Activated CD4-positive, alpha-beta T cell treated with anti-CD3 and anti-CD28 coated beads, Interleukin-2, amount 10 ng/mL, durations not matched to agents 7 days and 5 days (primary cell): ENCODE data around the gene NPB. TPM values are rescaled to one million over a fixed set of nuclear protein-coding genes. Genes with fewer than 3 reads are reported as not detected.

Experiments
- CTCF ChIA-PET: fragments of 350-600 bp; sonication (Branson Sonifier 250); formaldehyde crosslinking; loops from one replicate; lab custom pipeline; 2021; ENCODE audit warnings: antibody characterized with exemption; lab: Charles Lee
- POLR2A ChIA-PET: fragments of 350-600 bp; sonication (Branson Sonifier 250); formaldehyde crosslinking; loops from one replicate; lab custom pipeline; 2021; ENCODE audit warnings: antibody characterized with exemption; lab: Charles Lee
- DNase-seq: peaks from one replicate; pipeline ENCODE4 v3.0.0-alpha.2; 2020
- H3K27ac Mint-ChIP-seq: one replicate; pipeline ENCODE4 v1.8.0; 2021; ENCODE audit warnings: mild to moderate bottlenecking, moderate library complexity, mixed read lengths
- H3K27me3 Mint-ChIP-seq: one replicate; pipeline ENCODE4 v1.8.0; 2021; ENCODE audit warnings: mixed read lengths
- H3K36me3 Mint-ChIP-seq: one replicate; pipeline ENCODE4 v1.8.0; 2021; ENCODE audit warnings: low read depth, mixed read lengths
- H3K4me1 Mint-ChIP-seq: one replicate; pipeline ENCODE4 v1.8.0; 2021; ENCODE audit warnings: mixed read lengths
- H3K4me3 Mint-ChIP-seq: one replicate; pipeline ENCODE4 v1.8.0; 2021; ENCODE audit warnings: mild to moderate bottlenecking, moderate library complexity, mixed read lengths
- H3K9me3 Mint-ChIP-seq: one replicate; pipeline ENCODE4 v1.8.0; 2021; ENCODE audit warnings: mixed read lengths
- total RNA-seq, 2 experiments: library from RNA; stranded (reverse); gene quantifications; one replicate each; pipeline ENCODE4 v1.2.3, GENCODE V29; 2021

The NPB gene
- under 1 TPM; 0.48 to 0.69 TPM for total RNA-seq

DNA sequence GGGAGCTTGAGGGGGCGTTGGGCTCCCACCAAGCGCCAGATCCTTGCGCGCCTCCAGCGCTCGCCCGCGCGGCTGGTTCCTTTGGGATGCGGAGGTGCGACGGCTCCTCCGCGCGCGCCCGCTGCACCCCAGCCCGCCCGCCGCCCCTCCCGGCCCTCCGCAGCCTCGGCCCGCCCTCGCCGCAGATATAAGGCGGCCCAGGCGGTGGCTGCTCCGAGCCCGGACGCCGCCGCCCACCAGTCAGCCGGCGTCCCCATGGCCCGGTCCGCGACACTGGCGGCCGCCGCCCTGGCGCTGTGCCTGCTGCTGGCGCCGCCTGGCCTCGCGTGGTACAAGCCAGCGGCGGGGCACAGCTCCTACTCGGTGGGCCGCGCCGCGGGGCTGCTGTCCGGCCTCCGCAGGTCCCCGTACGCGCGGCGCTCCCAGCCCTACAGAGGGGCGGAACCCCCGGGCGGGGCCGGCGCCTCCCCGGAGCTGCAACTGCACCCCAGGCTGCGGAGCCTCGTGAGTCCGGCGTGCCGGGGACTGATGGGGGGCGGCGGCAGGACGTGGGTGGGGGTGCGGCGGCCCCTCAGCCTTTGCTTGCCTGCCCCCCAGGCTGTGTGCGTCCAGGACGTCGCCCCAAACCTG lies at the start of gene NPB:
NPB (plus strand) TSS at position 216 of the 630 bp plus-strand sequence; CDS start at position 256, 40 bp downstream.
- Mint-ChIP-seq H3K27me3 (peaks cover 9% of the 10 kb centered on the region), H3K4me3 (no peak within 1 kb of the TSS), H3K4me1 (peaks cover 6% of the 10 kb centered on the region), H3K36me3 (peaks cover 12% of the 10 kb centered on the region), H3K9me3 (no peaks in the 10 kb centered on the region), H3K27ac (no peak within 1 kb of the TSS)
- POLR2A ChIA-PET, result no interaction called here
- no peak for DNase-seq
- CTCF ChIA-PET, result interaction anchor here (1.9 kb wide), 1 partner anchor 9 kb away, joined by 5 read pairs; no protein-coding TSS in a partner anchor

DNA sequence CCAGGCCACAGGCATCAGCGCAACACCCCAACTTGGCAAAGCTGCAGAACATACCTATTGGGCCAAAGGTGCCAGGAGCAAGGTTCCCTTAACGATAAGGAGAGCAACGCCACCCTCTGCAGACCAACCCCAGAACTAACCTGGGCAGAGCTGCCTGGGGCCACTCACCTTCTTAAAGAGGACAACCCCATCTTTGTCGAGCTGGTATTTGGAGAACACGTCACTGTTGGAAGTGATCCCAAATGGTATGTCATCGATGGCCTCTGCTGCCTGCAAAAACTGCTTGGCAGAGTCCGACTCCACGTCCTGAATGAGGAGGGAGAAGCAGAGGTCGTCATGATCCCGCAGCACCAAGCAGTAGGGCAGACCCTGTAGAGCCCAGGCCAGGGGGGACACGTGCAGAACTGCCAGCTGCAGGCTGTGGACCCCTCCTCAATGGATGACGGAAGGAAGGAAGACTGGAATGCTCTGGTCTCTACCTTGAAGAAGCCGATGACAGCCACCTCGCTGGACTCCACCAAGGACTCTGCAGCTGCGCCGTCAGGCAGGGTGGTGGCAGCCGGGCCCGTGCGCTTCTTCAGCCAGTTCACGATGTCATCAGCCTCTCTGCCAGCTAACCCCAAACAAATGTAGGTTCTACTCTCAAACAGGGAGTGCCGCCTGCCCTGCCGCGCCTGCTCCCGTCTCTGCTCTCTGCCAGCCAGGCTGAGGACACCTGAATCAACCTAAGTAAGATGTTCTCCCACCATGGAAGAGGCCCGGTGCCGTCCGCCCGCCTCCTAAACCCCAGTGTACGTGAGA lies 46.9 kb upstream of the NPB start:
- POLR2A ChIA-PET, result no interaction called here
- H3K4me1 Mint-ChIP-seq, result peaks cover 25% of the 10 kb centered on the region
- H3K36me3 Mint-ChIP-seq, result peaks cover 61% of the 10 kb centered on the region
- H3K27ac Mint-ChIP-seq, result no peak overlapping the region
- no peak overlapping the region for H3K4me3 Mint-ChIP-seq
- CTCF ChIA-PET, result interaction anchor here (0.6 to 1.2 kb wide), 6 partner anchors 12 to 941 kb away, joined by 3 to 6 read pairs (median 3); partner anchors contain the start of gene ARL16
- H3K27me3 Mint-ChIP-seq, result no peaks in the 10 kb centered on the region
- DNase-seq, result no peak
- H3K9me3 Mint-ChIP-seq, result no peaks in the 10 kb centered on the region

DNA sequence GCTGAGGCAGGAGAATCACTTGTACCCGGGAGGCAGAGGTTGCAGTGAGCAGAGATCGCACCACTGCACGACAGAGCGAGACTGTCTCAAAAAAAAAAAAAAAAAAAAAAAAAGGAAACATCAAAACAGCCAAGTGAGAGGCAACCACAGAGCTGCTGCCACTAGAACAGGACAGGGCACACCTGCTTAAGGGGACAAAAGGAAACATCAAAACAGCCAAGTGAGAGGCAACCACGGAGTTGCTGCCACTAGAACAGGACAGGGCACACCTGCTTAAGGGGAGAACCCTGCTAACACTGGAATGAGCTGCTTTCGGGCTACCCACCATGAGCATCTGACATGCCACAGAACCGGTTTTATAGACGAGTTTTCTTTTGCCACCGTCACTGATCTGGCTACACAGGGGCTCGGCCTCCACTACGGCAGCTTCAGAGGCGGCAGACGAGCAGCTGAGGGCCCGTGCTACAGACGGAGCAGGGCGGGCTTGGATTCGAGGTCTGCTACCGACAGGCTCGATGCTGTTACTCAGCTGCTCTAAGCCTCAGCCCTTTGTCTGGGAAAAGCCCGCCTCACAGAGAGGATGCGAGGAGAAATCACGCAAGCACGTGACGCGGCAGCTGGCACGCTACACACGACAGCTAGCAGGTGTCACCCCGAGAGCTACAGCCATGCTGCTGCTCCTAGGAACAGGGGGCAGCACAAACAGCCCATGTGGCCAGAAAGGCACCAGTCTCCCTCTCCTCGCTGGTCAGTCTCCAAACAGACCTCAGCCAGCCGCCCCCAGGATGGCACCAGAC lies 43.7 kb upstream of the NPB start:
- Mint-ChIP-seq H3K4me3 (peak overlapping the region; percentile 91), H3K36me3 (peaks cover 51% of the 10 kb centered on the region), H3K9me3 (no peaks in the 10 kb centered on the region), H3K27me3 (no peaks in the 10 kb centered on the region), H3K4me1 (peaks cover 35% of the 10 kb centered on the region), H3K27ac (peak overlapping the region; percentile 62)
- ChIA-PET POLR2A (no interaction called here), CTCF (interaction anchor here (0.6 to 1.1 kb wide), 2 partner anchors 16 to 21 kb away, joined by 3 to 5 read pairs; no protein-coding TSS in a partner anchor)
- DNase-seq, result no peak

DNA sequence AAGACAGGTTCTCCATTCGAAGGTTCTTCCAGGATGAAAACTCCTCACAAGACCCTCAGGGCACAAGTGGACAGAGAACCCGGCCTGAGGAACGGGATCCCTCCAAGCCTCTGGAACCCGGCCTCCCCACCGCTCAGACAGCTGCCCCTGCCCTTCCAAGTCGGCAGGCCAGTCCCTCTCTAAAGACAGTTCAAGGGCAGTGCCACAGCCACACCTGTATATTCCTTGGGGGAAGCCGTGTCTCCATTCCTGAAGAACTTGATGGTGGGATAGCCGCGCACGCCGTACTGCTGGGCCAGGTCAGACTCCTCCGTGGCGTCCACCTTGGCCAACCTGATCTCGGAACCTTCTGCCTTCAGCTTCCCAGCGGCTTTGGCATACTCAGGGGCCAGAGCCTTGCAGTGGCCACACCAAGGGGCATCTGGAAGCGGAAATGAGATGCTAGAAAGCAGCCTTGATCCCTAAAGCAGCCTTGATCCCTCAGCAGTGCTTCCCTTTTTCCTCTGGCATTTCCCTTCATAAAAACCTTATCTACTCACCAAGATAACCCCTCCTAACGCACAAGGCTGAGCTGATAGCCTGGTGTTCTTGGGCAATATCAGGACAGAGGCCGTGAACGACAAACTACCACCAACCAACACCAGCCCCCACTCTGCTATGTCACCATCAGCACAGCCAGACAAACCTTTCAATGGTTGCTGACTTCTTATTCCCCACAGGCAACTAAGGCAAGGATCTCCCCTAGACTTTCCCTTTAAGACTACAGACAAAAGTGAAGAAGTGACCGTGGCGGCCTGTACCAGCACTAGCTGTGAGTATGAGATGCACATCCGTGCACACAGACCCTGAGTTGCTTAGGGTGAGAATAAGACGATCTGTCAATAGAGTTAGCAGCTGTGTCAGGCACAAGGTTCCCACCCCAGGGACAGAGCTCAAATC lies 42.8 kb upstream of the NPB start:
- H3K4me3 Mint-ChIP-seq, result peak overlapping the region; percentile 91
- ChIA-PET CTCF (interaction anchor here (0.6 to 1.1 kb wide), 3 partner anchors 15 to 136 kb away, joined by 3 read pairs; no protein-coding TSS in a partner anchor), POLR2A (no interaction called here)
- no peak for DNase-seq
- peaks cover 44% of the 10 kb centered on the region for H3K4me1 Mint-ChIP-seq
- peak overlapping the region; percentile 85 for H3K27ac Mint-ChIP-seq
- H3K27me3 Mint-ChIP-seq, result no peaks in the 10 kb centered on the region
- H3K9me3 Mint-ChIP-seq, result no peaks in the 10 kb centered on the region
- H3K36me3 Mint-ChIP-seq, result peaks cover 51% of the 10 kb centered on the region

DNA sequence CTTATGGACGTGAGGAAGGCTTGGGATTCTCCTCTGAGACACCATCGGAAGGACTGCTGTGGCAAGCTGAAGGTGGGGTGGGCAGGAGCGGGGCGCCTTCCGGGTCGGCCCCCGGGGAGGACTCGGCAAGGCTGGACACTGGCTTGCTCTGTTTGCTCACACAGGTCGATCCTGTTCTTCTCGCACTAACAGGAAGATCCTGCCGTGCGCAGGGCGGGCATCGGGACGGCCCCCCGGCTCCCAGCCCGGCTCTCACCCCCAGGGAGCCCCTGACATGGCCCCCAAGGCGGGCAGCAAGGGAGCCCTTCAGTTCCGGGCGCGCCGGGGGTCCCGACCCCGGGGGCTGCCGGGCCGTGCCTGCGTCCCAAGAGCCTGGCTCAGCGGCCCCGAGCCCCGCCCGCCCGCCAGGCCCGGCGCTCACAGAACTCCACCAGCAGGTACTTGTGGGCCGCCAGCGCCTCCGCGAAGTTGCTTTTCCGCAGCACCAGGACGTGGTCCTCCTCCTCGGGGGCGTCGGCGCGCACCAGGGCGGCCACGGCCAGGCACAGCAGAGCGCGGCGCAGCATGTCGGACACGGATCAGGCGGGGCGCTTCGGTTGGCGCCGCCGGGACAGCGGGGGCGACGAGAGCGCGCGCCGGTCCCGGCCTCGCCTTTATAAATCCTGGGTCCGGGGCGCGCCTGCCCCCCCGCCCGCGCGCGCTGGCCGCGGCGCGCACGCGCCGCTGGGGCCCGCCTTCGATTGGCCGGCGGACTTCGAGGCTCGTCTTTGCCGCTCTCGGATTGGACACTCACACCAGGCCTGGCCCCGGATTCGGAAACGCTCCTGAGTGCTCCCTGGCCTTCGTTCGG lies 41.9 kb upstream of the NPB start, which contains the start of gene P4HB:
P4HB (minus strand) TSS at position 630 of the 850 bp plus-strand sequence; CDS start at position 566, 64 bp downstream.
- CTCF ChIA-PET, result interaction anchor here (0.9 to 1.6 kb wide), 3 partner anchors 10 to 137 kb away, joined by 3 to 11 read pairs (median 3); partner anchors contain the start of gene ARHGDIA

DNA sequence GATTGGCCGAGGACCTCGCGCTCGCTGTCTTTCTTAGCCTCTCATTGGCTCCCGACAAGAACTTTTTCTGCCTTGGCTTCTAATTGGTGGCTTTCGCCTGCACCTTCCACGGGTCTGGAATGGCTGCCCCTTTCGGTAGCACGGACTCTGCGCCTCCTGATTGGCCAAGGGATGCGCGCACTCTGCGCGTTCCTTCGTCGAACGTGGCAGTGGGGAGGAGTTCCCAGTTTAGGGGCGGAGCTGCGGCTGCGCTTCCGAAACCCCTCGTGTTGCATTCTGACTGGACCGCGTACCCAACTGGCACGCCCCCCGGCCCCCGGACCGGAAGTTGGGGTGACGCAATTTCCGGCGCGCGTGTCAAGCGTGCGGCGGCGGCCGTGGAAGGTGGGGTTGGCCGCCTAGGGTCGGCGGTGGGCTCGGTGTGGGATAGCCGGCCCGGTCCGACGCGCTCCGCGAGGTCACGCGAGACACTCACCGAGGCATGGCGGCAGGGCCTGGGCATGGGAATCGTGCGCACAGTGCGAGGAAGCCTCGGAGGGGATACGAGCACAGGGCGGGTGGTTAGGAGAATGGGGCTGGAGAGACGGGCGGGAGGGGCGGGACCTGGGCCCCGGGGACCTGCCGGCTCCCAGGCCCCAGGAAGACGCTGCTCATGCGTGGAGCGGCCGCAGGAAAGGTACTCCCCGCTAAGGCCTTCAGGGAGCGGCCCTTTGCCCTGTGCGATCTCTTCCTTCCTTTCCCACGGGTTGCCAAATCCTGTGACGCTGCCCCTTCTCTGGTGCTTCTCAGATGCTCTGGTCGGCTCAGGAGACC lies 41.1 kb upstream of the NPB start:
- peak; percentile 99 for DNase-seq
- H3K36me3 Mint-ChIP-seq, result peaks cover 38% of the 10 kb centered on the region
- no peaks in the 10 kb centered on the region for H3K27me3 Mint-ChIP-seq
- POLR2A ChIA-PET, result interaction anchor here (0.6 kb wide), 1 partner anchor 269 kb away, joined by 3 read pairs; no protein-coding TSS in a partner anchor
- H3K27ac Mint-ChIP-seq, result peak overlapping the region; percentile 97
- H3K4me3 Mint-ChIP-seq, result peak overlapping the region; percentile 93
- H3K4me1 Mint-ChIP-seq, result peaks cover 44% of the 10 kb centered on the region
- no peaks in the 10 kb centered on the region for H3K9me3 Mint-ChIP-seq
- CTCF ChIA-PET, result interaction anchor here (0.5 to 1.6 kb wide), 3 partner anchors 9 to 23 kb away, joined by 3 to 11 read pairs (median 3); partner anchors contain the start of gene ARHGDIA

More for the DNA sequence above, 41.9 kb upstream of the NPB start, which contains the start of gene P4HB:
- peaks cover 45% of the 10 kb centered on the region for H3K36me3 Mint-ChIP-seq
- no peaks in the 10 kb centered on the region for H3K9me3 Mint-ChIP-seq
- no peaks in the 10 kb centered on the region for H3K27me3 Mint-ChIP-seq
- DNase-seq, result no peak
- POLR2A ChIA-PET, result no interaction called here
- H3K27ac Mint-ChIP-seq, result peak within 1 kb of the TSS; percentile 97
- peaks cover 41% of the 10 kb centered on the region for H3K4me1 Mint-ChIP-seq
- peak within 1 kb of the TSS; percentile 93 for H3K4me3 Mint-ChIP-seq

DNA sequence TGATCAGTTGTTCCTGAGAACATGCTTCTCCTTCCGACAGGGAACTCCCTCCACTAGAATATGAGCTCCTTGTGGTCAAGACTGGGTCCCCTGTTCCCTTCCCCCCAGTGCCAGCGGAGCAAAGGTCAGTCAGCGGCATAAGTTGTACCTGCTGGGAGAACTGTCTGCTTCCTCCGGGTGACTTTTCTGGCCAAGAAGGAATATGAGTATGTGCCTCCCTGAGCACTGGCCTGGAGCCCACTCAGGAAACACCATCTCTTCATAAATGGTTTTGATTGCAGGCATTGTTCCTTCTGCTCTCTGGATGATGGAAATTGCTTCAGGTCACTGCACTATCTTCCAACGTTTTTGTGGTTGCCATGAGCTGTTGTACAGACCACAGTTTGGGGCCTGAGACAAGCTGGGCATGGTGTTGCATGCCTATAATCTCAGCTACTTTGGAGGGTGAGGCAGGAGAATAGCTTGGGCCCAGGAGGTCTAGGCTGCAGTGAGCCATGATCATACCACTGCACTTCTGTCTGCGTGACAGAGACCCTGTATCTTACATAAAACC lies 38.8 kb upstream of the NPB start:
- ChIA-PET CTCF (interaction anchor here (0.9 kb wide), 1 partner anchor 96 kb away, joined by 3 read pairs; no protein-coding TSS in a partner anchor), POLR2A (no interaction called here)
- Mint-ChIP-seq H3K4me3 (peak overlapping the region; percentile 68), H3K9me3 (no peaks in the 10 kb centered on the region), H3K36me3 (peaks cover 36% of the 10 kb centered on the region), H3K27me3 (no peaks in the 10 kb centered on the region), H3K4me1 (peaks cover 49% of the 10 kb centered on the region), H3K27ac (peak overlapping the region; percentile 81)
- DNase-seq, result no peak

DNA sequence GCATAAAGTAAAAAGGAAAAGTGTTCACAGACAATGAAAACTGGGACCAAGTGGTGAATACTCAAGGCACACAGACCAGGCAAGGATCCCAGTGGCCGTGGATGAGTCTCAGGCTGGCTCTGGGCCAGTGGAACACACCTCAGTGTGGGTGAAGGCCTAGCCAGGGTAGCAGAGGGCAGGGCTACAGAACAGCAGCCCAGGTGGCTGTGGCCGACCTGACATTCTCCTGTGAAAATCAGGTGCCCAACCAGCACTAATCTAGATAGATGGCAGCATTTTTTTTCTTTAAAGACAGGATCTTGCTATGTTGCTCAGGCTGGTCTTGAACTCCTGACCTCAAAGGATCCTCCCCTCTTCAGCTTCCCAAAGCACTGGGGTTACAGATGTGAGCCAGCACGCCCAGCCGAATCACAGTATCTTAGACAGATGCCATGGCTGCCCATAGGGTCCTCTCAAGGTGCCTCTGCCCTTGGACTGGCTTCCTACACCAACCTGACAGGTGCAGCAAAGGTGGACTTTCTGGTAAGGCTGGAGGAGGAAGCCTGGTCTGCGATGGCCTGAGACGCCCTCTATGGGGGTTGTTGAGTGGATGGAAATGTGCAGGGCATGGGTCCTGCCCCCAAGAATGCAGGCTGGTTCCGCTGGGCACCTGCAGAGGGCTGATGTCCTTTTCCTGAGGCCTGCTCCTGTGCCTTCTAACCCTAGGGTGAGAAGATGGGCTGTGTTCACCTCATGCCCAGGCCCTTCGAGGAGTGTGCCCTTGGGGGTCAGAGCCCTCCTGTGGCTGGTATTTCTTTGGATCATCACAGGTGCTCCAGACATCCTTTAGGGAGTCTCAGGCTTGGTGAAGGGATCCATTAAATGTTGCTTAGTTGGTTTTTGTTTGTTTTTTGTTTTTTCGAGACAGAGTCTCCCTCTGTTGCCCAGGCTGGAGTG lies 37.9 kb upstream of the NPB start:
- no peak for DNase-seq
- no peaks in the 10 kb centered on the region for H3K9me3 Mint-ChIP-seq
- H3K27me3 Mint-ChIP-seq, result no peaks in the 10 kb centered on the region
- CTCF ChIA-PET, result interaction anchor here (0.9 kb wide), 1 partner anchor 95 kb away, joined by 3 read pairs; no protein-coding TSS in a partner anchor
- POLR2A ChIA-PET, result no interaction called here
- H3K36me3 Mint-ChIP-seq, result peaks cover 30% of the 10 kb centered on the region
- peak overlapping the region; percentile 81 for H3K27ac Mint-ChIP-seq
- H3K4me3 Mint-ChIP-seq, result no peak overlapping the region
- H3K4me1 Mint-ChIP-seq, result peaks cover 44% of the 10 kb centered on the region

DNA sequence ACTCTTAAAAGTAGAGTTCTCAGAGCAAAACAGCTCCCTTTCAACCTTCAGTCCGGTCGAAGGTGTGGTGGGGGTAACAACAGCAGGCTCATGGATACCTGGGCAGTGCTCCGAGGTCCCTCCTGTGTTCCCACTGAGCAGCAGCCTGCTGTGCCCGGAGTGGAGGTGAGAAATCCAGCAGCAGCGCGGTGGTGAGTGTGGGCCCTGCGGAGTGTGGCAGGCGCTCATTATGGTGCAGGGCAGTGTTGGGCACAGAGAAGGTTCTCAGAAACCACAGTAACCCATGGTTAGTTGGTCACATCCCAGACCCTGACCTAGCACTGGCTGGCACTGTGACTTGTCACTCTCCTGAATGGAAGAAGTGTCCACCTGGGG lies 36.7 kb upstream of the NPB start:
- H3K4me1 Mint-ChIP-seq, result peaks cover 47% of the 10 kb centered on the region
- peaks cover 35% of the 10 kb centered on the region for H3K36me3 Mint-ChIP-seq
- DNase-seq, result no peak
- no peaks in the 10 kb centered on the region for H3K27me3 Mint-ChIP-seq
- H3K9me3 Mint-ChIP-seq, result no peaks in the 10 kb centered on the region
- H3K4me3 Mint-ChIP-seq, result no peak overlapping the region
- H3K27ac Mint-ChIP-seq, result peak overlapping the region; percentile 60
- ChIA-PET CTCF (interaction anchor here (1.4 kb wide), 1 partner anchor 94 kb away, joined by 3 read pairs; no protein-coding TSS in a partner anchor), POLR2A (no interaction called here)
